ENCODE results near the gene KCNK16.

- TF ChIP-seq CTCF (conservative IDR thresholded peaks at IDR 0.05) (no peak), EZH2 (IDR thresholded peaks at IDR 0.05; ENCODE audit: low read depth) (no peak)
These were observed 11.3 kb upstream of the KCNK16 start for GRCh38 chr6:39333644-39334438.

Measured in PC-9 (cell line).